ENCODE measurements around the gene ZP2.
"Not testable (repeated sequence)": the region's sequence is repeated elsewhere in the genome, so short reads cannot be mapped to it uniquely, and the experiment has no call there.

DNA sequence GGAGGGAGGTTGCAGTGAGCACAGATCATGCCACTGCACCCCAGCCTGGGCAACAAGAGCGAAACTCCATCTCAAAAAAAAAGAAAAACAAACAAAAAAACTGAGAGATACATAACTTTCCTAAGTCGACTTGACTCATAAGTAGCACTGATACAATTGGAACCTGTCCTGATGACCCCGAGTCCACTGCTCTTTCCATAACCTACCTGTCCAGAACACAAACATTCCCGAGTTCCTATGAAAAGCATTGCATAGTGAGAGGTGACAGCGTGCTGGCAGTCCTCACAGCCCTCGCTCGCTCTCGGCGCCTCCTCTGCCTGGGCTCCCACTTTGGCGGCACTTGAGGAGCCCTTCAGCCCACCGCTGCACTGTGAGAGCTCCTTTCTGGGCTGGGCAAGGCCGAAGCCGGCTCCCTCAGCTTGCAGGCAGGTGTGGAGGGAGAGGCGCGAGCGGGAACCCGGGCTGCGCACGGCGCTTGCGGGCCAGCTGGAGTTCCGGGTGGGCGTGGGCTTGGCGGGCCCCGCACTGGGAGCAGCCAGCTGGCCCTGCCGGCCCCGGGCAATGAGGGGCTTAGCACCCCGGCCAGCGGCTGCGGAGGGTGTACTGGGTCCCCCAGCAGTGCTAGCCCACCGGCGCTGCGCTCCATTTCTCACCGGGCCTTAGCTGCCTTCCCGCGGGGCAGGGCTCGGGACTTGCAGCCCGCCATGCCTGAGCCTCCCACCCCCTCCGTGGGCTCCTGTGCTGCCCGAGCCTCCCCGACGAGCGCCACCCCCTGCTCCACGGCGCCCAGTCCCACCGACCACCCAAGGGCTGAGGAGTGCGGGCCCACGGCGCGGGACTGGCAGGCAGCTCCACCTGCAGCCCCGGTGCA is 59.0 kb downstream of the ZP2 start:
- TF ChIP-seq, protein P1, sequence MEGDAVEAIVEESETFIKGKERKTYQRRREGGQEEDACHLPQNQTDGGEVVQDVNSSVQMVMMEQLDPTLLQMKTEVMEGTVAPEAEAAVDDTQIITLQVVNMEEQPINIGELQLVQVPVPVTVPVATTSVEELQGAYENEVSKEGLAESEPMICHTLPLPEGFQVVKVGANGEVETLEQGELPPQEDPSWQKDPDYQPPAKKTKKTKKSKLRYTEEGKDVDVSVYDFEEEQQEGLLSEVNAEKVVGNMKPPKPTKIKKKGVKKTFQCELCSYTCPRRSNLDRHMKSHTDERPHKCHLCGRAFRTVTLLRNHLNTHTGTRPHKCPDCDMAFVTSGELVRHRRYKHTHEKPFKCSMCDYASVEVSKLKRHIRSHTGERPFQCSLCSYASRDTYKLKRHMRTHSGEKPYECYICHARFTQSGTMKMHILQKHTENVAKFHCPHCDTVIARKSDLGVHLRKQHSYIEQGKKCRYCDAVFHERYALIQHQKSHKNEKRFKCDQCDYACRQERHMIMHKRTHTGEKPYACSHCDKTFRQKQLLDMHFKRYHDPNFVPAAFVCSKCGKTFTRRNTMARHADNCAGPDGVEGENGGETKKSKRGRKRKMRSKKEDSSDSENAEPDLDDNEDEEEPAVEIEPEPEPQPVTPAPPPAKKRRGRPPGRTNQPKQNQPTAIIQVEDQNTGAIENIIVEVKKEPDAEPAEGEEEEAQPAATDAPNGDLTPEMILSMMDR (conservative IDR thresholded peaks at IDR 0.05) = not testable (repeated sequence)
- TF ChIP-seq EZH2 (IDR thresholded peaks at IDR 0.05; ENCODE audit: low read depth) = not testable (repeated sequence)
